Activated B cell treated with CpG ODN at 0.5 μM for 24 hours (primary cell): ENCODE data around the gene POU2AF3. TPM values are rescaled to one million over a fixed set of nuclear protein-coding genes. Genes with fewer than 3 reads are reported as not detected.
A peak's percentile ranks its signal among the peaks of the same experiment; 100 is the strongest.

Experiments
- ATAC-seq: fragments of 200-7000 bp; cut with Tn5 transposase; one replicate; pipeline ENCODE4 v1.10.0; 2021; ENCODE audit warnings: low read depth, mild to moderate bottlenecking, moderate library complexity
- CTCF ChIA-PET: fragments of 350-600 bp; sonication (Branson Sonifier 250); formaldehyde crosslinking; loops from one replicate; lab custom pipeline; 2021; ENCODE audit warnings: antibody characterized with exemption; lab: Charles Lee
- POLR2A ChIA-PET: fragments of 350-600 bp; sonication (Branson Sonifier 250); formaldehyde crosslinking; loops from one replicate; lab custom pipeline; 2021; ENCODE audit warnings: antibody characterized with exemption; lab: Charles Lee
- DNase-seq: peaks from one replicate; pipeline ENCODE4 v3.0.0; 2022
- H3K27ac Mint-ChIP-seq: one replicate; pipeline ENCODE4 v1.8.0; 2020; ENCODE audit warnings: mixed read lengths
- H3K27me3 Mint-ChIP-seq: one replicate; pipeline ENCODE4 v1.8.0; 2021; ENCODE audit warnings: mixed read lengths
- H3K36me3 Mint-ChIP-seq: one replicate; pipeline ENCODE4 v1.8.0; 2021; ENCODE audit warnings: low read depth, mixed read lengths
- H3K4me1 Mint-ChIP-seq: one replicate; pipeline ENCODE4 v1.8.0; 2021; ENCODE audit warnings: mixed read lengths
- H3K4me3 Mint-ChIP-seq: one replicate; pipeline ENCODE4 v1.8.0; 2020; ENCODE audit warnings: mild to moderate bottlenecking, mixed read lengths
- H3K9me3 Mint-ChIP-seq: one replicate; pipeline ENCODE4 v1.8.0; 2020; ENCODE audit warnings: mixed read lengths
- intact Hi-C: fragments of 100-400 bp; cut with micrococcal nuclease; formaldehyde crosslinking; loops from one replicate; pipeline ENCODE4 v1.15.1; 2024
- total RNA-seq: library from RNA; stranded (reverse); gene quantifications from 2 replicates; pipeline ENCODE4 v1.2.3, GENCODE V29; 2022
- TF ChIP-seq, protein P1 (sequence below): fragments of 200-600 bp; IDR thresholded peaks from one replicate; pipeline ENCODE4 v1.8.0; 2022; ENCODE audit warnings: antibody characterized with exemption, mild to moderate bottlenecking

POU2AF3 gene
- total RNA-seq, 1 donor from 2014 or later, result 0.82 TPM

- ChIA-PET CTCF (interaction anchor here (1.1 kb wide), 1 partner anchor 81 kb away, joined by 4 read pairs; no protein-coding TSS in a partner anchor), POLR2A (interaction anchor here (0.6 kb wide), 1 partner anchor 1056 kb away, joined by 3 read pairs; no protein-coding TSS in a partner anchor)
- ATAC-seq (no peak), DNase-seq (no peak)
- Mint-ChIP-seq H3K4me1 (peaks cover 56% of the 10 kb centered on the region), H3K4me3 (no peak overlapping the region), H3K27ac (no peak overlapping the region), H3K27me3 (no peaks in the 10 kb centered on the region), H3K36me3 (peaks cover 32% of the 10 kb centered on the region), H3K9me3 (no peaks in the 10 kb centered on the region)
- intact Hi-C loops, result loop anchor here (2.0 to 5.0 kb wide), 3 partner anchors 13 to 66 kb away; no protein-coding TSS in a partner anchor
- TF ChIP-seq, protein P1, sequence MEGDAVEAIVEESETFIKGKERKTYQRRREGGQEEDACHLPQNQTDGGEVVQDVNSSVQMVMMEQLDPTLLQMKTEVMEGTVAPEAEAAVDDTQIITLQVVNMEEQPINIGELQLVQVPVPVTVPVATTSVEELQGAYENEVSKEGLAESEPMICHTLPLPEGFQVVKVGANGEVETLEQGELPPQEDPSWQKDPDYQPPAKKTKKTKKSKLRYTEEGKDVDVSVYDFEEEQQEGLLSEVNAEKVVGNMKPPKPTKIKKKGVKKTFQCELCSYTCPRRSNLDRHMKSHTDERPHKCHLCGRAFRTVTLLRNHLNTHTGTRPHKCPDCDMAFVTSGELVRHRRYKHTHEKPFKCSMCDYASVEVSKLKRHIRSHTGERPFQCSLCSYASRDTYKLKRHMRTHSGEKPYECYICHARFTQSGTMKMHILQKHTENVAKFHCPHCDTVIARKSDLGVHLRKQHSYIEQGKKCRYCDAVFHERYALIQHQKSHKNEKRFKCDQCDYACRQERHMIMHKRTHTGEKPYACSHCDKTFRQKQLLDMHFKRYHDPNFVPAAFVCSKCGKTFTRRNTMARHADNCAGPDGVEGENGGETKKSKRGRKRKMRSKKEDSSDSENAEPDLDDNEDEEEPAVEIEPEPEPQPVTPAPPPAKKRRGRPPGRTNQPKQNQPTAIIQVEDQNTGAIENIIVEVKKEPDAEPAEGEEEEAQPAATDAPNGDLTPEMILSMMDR, result no peak
These were observed 49.8 kb downstream of the POU2AF3 start for GRCh38 chr11:111348147-111348546.

DNA sequence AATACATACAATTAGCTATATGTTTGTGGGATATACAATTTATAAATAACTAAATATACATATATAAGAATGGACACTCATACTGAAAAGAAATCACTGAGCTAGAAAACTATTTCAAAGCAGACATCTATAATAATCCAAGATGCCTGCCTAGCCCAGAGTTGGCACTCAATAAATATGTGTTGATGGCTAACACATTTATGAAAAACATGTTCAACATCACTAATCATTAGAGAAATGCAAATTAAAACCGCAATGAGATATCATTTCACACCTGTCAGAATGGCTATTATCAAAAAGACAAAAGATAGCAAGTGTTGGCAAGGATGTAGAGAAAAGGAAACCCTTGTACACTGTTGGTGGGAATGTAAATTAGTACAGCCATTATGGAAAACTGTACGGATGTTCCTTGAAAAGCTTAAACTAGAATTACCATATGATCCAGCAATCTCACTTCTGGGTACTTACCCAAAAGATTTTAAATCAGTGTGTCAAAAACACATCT lies 50.9 kb downstream of the POU2AF3 start:
- no peaks in the 10 kb centered on the region for H3K9me3 Mint-ChIP-seq
- ChIA-PET POLR2A (interaction anchor here (0.9 to 2.1 kb wide), 3 partner anchors 30 to 69 kb away, joined by 3 to 11 read pairs (median 3); partner anchors contain the start of gene POU2AF1), CTCF (interaction anchor here (1.0 to 1.1 kb wide), 3 partner anchors 10 to 79 kb away, joined by 3 to 5 read pairs (median 4); no protein-coding TSS in a partner anchor)
- peak overlapping the region; percentile 66 for H3K27ac Mint-ChIP-seq
- no peaks in the 10 kb centered on the region for H3K27me3 Mint-ChIP-seq
- H3K36me3 Mint-ChIP-seq, result peaks cover 42% of the 10 kb centered on the region
- H3K4me3 Mint-ChIP-seq, result no peak overlapping the region
- TF ChIP-seq, protein P1, result no peak
- peak; percentile 35 for ATAC-seq
- intact Hi-C loops, result loop anchor here (2.0 to 5.0 kb wide), 3 partner anchors 14 to 67 kb away; no protein-coding TSS in a partner anchor
- no peak for DNase-seq
- peaks cover 59% of the 10 kb centered on the region for H3K4me1 Mint-ChIP-seq

DNA sequence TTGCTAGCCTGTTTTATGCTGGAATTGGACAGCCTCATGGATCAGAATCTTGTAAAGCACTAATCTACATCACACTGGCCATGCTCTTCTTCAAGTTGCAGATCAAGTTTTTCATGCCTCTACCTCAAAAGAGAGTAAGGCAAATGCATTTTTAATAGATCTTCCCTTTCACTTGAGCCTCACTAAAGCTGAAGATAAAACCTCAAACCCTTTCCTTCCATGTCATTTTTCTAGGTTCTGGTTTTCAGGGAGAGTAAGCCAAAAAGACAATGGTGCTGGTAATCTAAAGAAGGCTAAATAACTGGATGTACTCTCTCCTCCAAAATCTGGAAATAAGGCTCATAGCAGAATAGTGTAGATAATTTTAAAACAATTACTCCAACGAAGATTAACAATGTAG lies 52.5 kb downstream of the POU2AF3 start:
- Mint-ChIP-seq H3K27ac (peak overlapping the region; percentile 67), H3K4me1 (peaks cover 66% of the 10 kb centered on the region), H3K27me3 (no peaks in the 10 kb centered on the region), H3K36me3 (peaks cover 47% of the 10 kb centered on the region), H3K4me3 (no peak overlapping the region), H3K9me3 (no peaks in the 10 kb centered on the region)
- intact Hi-C loops, result loop anchor here (2.0 kb wide), 1 partner anchor 14 kb away; no protein-coding TSS in a partner anchor
- ATAC-seq (no peak), DNase-seq (no peak)
- POLR2A ChIA-PET, result interaction anchor here (0.8 to 2.1 kb wide), 3 partner anchors 14 to 28 kb away, joined by 3 to 11 read pairs (median 3); partner anchors contain the start of gene POU2AF1
- TF ChIP-seq, protein P1, result no peak
- CTCF ChIA-PET, result interaction anchor here (1.9 kb wide), 2 partner anchors 68 to 72 kb away, joined by 6 read pairs; no protein-coding TSS in a partner anchor

GRCh38 chr11:111351374-111352055 lies 53.2 kb downstream of the POU2AF3 start:
- ATAC-seq, result no peak
- Mint-ChIP-seq H3K9me3 (no peaks in the 10 kb centered on the region), H3K4me3 (no peak overlapping the region), H3K27ac (peak overlapping the region; percentile 43), H3K27me3 (no peaks in the 10 kb centered on the region), H3K4me1 (peaks cover 66% of the 10 kb centered on the region), H3K36me3 (peaks cover 47% of the 10 kb centered on the region)
- intact Hi-C loops, result loop anchor here (2.0 kb wide), 1 partner anchor 13 kb away; no protein-coding TSS in a partner anchor
- DNase-seq, result no peak
- ChIA-PET CTCF (interaction anchor here (1.4 to 1.9 kb wide), 3 partner anchors 69 to 72 kb away, joined by 3 to 6 read pairs (median 6); no protein-coding TSS in a partner anchor), POLR2A (interaction anchor here (0.8 kb wide), 1 partner anchor 13 kb away, joined by 3 read pairs; no protein-coding TSS in a partner anchor)
- TF ChIP-seq, protein P1, result no peak
